HG02642 (cell line): ENCODE results near the gene RAD51B.
"Not testable (repeated sequence)": the region's sequence is repeated elsewhere in the genome, so short reads cannot be mapped to it uniquely, and the experiment has no call there.

Experiments
- ATAC-seq: cut with Tn5 transposase; IDR thresholded peaks from one replicate; pipeline ENCODE4 v1.9.1; 2021; ENCODE audit warnings: mild to moderate bottlenecking; ENCODE audit not compliant: unreplicated experiment, poor library complexity

RAD51B gene

DNA sequence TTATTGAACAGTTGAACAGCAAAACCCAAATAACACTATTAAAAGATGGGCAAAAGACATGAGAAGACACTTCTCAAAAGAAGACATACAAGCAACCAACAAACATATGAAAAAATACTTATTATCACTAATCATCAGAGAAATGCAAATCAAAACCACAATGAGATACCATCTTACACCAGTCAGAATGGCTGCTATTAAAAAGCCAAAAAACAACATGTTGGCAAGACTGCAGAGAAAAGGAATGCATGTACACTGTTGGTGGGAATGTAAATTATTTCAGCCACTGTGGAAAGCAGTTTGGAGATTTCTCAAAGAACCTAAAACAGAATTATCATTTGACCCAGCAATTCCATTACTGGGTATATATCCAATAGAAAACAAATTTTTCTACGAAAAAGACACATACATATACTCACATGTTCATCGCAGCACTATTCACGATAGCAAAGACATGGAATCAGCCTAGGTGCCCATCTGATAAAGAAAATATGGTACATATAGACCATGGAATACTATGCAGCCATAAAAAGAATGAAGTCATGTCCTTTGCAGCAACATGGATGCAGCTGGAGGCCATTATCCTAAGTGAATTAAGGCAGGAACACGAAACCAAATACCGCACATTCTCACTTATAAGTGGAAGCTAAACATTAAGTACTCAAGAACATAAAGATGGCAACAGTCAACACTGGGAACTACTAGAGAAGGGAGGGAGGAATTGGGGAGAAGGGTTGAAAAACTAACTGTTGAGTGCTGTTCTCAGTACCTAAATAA is 367.1 kb downstream of the RAD51B start:
- not testable (repeated sequence) for ATAC-seq

DNA sequence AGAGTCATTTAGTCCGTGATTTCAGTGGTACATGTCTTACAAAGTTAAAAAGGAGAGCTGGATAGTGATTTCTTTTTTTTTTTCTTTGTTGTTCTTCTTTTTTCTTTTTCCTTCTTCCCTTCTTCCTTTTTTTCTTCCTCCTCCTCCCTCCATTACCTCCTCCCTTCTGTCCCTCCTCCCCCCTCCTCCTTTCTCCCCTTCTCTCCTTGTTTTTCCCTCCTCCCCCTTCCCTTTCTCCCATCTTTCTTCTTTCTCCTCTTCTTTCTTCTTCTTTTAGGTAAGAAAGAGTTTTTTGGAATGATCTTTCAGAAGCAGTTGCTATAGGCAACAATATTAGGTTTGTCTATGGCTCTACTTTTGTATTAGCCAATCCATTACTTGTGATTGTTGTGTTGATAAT is 368.6 kb downstream of the RAD51B start:
- ATAC-seq = no peak

DNA sequence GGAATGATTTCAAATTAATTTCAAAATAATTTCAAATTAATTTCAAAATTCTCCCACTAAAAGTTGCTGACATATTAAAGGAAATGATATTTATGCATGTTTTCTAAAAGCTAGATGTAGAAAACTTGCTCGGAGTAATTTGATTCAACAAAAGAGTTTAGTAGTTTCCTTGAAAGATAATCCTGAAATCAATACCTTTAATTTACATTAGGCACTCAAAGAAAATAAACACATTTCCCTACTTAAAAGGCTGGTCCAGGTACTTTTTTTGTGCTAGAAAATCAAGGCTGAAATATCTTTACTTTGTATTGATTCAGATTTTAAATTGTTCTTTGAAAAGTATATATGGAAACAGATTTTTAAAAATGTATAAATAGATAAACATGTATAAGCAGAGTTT is 370.5 kb downstream of the RAD51B start:
- ATAC-seq = no peak

DNA sequence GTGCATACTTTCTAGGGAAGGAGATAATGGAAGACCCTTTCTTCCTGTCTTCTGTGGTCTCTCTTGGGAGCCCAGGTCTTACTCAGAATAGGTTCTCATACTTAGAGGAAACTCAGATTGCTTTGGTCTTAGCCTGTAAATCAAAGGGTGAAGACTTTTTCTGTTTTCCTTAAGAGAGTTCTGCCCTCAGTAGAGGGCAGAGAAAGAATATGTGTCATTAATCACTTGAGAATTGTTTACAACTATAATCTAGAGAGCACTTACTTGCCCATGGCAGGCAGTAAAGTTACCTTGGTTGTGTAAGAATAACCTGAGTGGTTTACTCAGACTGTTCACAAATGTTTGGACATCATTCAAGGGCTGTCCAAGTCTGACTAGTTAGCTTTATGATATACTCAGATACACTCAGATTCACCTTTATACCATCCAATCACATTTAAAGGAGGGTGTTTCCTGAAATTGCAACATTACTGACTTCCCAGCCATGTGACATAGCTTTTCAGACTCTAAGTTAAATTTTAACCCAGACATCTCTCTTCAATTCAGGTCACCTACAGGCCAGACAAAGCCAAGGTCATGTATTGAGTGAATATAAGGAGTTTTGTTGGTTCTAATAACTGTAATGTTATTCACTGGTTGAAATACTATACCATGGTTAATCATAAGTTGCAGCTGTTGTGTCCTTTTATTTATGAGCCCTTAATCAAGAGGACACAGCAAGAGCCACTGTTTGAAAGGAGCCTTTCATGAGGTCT is 372.2 kb downstream of the RAD51B start:
- ATAC-seq = no peak

DNA sequence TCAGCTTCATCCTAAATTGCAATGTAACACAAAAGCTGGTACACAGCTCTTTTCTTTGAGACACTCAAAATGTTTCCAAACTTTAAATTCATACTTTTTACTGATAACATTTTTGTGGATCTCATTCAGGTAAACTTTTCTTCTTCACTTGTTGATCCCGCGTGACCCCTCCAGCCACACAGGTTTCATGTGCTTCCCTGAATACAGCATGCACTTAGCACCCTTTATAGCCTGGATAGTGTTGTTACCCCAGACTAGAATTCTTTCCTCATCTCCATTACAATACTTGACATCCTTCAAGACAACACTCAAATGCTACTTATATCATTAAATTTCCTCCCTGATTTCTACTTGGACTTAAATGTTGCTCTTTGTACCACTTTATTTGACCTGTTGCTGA is 373.4 kb downstream of the RAD51B start:
- no peak for ATAC-seq

DNA sequence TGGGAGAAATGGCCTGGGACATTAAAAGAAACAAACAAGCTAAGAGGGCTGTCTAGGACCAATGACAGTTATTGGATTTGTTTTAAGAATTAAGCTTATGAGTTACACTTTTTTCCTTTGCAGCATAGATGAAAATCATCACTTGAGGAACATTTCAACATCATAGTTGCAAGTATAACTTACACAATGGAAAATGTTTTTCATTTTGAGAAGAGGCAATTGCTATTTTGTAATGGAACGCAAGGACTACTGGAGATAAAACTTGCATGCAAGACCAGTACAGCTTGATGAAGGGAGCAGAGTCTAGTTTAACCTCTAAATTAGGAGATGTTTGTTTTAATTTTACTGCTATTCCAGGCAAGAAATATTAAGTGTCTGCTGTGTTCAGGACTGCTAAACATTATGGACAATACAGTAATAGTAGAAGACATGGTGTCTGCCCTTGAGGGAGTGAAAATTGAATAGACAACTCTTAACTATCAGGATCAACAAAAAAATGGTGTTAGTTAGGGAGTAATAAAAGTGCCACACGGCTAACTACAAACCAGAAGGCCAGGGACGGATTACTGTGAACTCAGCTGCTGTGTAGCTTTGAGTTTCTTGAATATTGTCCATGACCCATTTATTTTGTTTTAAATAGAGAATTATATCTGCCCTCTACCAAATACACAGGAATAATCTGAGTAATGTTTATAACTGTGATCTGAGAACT is 374.5 kb downstream of the RAD51B start:
- ATAC-seq = no peak

DNA sequence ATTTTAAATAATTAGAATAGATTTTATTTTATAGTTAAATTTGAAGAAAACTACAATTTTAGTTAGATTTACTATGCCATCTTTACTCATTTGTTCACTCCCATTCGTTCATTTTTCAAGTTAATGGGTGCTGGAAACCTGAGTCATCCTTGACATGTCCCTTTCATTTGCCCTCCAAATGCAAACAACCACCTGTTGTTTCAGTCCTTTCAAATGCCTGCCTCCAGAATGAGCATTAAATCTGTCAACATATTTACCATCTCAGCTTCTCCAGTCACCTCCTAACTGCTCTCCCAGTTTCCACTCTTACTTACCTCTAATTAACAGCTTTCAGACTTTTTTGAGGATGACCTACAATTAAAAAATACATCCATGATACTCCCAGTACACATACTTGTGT is 375.5 kb downstream of the RAD51B start:
- ATAC-seq = no peak

DNA sequence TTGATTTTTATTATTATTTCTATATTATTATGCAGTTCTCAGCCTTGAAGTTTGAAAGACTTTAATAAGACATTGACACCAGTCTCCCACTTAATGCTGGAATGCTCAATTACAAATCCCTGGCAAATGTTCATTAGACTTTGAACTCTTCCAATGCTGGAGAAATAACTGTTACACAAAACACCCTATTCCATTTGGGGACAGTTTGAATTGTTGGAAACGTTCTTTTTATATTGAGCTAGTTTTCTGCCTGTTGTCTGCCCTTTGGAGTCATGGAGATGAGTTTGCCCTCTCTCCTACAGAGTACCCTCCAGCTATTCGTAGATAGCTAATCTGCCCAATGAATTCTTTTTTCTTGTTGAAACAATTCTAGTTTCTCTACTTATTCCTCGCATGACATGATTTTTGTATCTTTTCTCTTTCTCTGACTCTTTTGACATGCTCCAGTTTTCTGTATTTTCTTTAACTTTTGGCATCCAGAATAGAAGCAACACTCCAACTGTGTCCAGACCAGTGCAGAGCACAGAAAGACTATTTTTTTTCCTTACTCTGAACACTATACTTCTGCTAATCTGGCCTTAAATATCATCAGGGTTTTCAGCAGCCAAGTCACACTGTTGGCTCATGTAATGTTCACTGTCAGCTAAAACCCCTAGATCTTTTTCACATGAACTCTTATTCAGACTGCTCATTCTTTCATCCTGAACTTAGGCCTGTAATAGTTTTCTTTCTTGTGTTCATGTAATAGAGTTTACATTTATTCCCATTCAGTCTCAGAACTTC is 379.3 kb downstream of the RAD51B start:
- no peak for ATAC-seq

DNA sequence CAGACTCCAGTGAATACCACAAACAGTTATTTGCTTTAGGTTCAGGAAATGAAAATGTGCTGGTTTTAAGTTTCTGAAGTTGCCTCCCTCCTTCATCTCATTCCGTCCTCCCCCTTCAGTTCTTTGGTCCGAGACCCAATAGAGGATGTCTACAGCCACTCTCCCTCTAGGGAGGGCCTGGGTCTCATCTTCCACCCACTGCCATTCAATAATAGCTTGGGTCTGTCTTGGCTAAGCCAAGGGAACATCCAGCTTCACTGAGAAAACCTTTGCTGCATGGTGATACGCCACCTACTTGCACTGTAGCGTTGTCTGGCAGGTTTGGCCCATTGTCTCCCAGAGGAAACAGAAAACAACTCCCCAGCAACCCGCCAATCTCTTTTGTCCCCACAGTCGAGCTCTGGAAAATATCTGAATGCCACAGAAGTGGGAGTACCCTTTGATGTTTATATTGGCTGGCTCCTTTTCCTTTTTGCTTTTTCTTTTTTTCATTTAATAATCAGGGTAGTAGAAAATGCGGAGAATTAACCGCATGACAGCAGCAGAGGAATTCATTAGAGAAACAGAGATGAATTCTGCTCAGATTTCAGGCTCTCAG is 380.1 kb downstream of the RAD51B start:
- ATAC-seq = no peak

DNA sequence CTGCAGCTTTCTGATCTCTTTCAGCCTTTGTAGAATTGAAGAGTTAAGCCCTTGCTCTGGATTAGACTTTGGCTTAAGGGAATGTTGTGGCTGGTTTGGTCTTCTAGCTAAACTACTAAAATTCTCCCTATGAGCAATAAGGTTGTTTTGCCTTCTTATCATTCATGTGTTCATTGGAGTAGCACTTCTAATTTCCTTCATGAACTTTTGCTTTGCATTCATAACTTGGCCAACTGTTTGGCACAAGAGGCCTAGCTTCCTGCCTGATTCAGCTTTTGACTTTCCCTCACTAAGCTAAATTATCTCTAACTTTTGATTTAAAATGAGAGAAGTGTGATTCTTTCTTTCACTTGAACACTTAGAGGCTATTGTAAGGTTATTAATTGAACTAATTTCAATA is 384.3 kb downstream of the RAD51B start:
- ATAC-seq = no peak

DNA sequence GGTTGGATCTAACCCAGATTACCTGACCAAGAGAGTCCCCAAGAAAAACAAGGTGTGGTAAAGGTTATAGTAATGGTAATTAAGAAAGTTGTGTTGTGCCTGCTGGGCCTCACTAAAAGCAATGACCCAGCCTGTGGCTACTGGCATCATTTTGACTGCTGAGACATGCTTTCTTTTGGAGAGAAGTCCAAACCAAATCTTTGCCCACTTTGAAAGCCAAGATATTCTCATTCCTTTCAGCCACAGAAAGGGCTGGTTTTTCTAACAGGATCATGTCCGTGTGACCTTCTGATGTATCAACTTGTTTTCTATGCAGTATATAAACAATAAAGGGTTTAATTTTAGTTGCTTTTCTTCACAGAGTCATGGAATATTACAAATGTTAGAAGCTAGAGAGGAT is 388.6 kb downstream of the RAD51B start:
- no peak for ATAC-seq

DNA sequence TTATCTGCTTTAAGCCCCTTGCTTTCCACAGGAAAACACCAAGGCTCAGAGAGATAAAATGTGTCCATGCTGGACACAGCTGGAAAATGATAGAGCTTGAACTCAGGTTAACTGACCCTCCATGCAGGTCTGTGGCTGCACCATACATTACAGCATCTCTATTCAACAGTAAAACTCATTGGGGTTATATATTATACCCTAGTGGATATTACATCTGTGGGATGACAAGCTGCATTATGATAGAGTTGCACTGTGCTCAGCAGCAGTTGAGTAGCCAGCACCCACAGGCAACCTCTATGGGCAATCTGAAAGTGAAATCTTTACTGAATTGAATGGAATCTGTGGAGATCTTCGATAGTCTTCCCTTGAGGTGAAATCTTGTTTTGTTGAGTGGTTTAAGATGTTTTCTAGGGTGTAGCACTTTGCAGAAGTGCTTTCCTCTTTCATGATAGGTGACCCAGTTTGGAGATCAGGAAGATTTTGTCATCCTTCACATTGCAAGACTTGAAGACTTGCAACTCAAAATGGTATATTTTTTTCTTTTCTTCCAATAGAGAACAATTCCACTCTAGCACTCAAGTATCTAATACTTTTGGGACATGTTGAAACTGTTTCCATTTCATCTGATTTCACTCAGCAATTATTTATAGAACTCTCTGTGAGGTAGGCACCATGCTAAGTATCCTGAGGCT is 389.2 kb downstream of the RAD51B start:
- ATAC-seq = no peak

DNA sequence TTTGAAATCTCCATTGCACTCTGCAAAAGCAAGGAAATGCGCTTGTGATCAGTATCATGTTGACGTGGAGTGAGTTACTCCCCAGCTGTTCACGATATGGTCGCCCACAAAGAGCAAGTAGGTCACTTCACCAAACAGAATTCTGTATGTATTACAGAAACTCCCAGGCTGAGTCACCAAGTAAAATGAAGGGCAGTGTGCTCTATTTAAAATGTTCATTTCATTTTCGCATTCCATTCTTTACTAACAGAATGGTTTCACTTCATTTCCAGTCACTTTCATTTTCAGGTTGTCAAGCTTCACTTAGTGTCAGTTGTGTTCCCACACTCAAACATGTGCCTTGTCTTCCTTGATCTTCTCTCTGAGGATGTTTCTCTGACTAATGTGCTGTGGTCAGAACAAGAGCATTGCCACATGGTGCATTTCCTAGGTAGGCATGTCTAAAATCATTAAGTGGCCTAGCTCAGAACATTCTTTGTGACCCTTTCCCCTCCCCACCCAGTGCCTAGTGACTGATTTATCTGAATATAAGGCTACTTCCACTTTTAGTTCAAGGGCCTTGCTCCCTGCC is 391.2 kb downstream of the RAD51B start:
- peak; percentile 90 for ATAC-seq

DNA sequence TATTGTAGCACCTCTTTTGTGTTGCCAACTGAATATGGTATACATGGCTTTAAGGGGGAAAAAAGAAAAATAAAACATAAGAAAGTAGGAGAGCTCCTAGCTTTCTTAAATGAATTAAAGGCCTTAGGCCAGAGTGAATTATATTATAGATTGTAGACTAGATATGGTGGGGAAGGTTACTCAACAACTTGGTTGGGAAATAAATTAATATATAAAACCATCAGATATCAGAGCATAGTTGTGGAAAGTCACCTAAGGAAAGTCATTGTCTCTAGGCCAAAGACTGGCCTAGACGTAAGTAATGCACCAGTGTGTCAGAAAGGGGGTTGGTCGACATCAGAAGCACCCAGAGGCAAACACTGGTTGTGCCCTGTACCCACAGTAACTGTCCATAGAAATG is 391.8 kb downstream of the RAD51B start:
- ATAC-seq = no peak

DNA sequence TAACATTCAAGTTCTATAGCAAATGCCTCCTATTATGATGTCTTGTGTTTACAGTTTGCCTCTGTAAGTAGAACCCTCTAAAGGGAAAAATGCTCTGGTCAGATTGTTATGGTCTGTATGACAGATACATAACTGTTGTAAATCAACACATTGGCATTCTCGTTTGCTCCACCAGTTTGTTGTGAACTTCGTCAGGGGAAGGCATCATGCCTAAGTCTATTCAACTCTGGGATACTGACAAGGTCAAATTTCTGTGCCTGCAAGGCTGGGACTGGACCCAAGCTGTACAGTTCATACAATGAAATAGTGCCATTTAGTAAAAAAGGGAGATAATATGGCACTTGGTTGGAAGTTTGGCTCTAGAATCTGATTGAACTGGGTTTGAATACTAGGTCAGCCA is 392.3 kb downstream of the RAD51B start:
- ATAC-seq = no peak

DNA sequence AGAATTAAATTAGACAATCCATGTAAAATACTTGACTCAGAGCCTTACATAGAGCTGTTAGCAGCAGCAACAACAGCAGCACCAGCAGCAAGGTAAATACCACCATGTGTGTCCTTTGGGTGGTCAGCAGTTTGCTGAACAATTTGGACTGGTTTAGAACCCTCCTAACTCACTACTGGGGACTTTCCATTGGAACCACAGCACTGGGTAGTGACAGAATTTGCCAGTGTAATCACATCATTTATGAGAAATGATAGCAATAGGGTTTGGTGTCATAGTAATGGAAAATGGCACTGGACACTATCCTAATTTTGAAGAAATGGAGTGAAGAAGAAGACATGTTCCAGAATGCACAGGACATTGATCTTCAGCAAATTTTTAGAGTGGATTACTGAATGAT is 392.8 kb downstream of the RAD51B start:
- no peak for ATAC-seq

DNA sequence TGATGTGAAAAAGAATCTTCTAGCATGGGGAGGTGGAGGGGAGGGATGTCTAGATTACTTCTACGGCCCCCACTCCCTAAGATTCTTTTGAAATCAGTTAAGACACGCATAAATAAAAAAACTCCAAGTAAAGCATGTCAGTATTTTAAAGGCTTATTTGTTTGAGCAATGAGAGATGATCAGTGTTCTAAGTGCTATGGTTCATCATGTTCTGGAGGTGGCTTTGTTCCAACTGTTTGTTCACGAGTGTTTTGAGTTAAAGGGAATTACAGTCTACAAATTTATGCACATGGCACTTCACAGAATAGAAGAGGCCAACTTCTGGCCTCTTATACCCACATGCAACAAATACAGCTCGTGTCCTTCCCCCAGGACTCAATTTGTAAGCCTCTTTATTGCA is 394.9 kb downstream of the RAD51B start:
- no peak for ATAC-seq

DNA sequence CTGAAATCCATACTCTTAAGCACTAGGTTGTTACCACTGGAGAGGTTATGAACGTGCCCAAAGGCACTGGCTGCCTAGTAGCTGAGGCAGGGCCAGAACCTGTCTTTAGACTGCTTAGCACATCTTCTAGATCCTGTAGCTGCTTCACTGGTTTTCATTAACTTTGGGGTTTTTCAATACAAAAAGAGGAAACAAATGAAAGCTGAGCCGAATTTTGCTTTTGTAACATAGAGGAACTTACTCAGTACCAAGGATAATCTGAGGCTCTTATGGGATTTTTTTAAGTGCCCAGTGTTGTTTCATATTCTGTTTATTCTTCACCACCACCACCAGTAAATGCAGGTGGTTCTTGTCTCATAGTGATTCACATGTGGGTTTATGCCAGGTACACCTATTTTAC is 396.1 kb downstream of the RAD51B start:
- no peak for ATAC-seq

DNA sequence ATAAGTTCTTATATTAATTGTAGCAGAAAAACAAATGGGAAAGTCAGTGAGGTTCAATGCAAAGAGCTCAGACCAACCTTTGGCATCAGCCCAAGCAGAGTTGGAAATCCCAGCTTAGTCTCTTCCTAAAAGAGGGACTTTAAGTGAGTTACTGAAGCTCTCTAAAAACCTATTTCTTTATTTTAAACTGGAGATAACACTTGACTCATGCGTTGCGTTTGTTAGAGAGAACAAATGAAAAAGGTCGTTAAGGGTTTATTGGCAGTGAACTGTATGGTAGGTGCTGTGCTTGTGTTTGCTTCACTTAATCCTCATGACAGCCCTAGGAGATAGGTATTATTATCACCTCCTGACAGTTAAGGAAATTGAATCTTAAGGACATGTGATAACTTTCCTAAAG is 396.5 kb downstream of the RAD51B start:
- ATAC-seq = no peak
